Measurements from ENCODE around the gene SASH1. TPM values are rescaled to one million over a fixed set of nuclear protein-coding genes. Genes with fewer than 3 reads are reported as not detected.

SASH1 gene
- total RNA-seq, 1 experiment from 2014 or later = 42.0 TPM

- no TSS peak for BruUV-seq (replicated peaks)
Observed at GRCh38 chr6:148599967-148600426, 257.4 kb downstream of the SASH1 start.

More at GRCh38 chr6:148599967-148600426, 257.4 kb downstream of the SASH1 start:
- CTCF ChIA-PET = no interaction called here
- Histone ChIP-seq H3K4me1 (no peaks in the 10 kb centered on the region), H3K9me3 (no peaks in the 10 kb centered on the region), H3K36me3 (ENCODE audit: control insufficient read depth, insufficient read depth, low read length) (no peaks in the 10 kb centered on the region), H3K27me3 (replicated peaks; ENCODE audit: control insufficient read depth, insufficient read depth, low read length) (no peaks in the 10 kb centered on the region; the same call in 1 of the 2 replicates), H3K4me3 (ENCODE audit: low read depth, low read length) (no peak overlapping the region)
- TF ChIP-seq CTCF (IDR thresholded peaks at IDR 0.05; ENCODE audit: insufficient read depth in 1 of 2, low read depth in 1 of 2, low read length in 1 of 2, severe bottlenecking in 1 of 2, unreplicated experiment in 1 of 2) = no peak
- Mint-ChIP-seq H3K27me3 (ENCODE audit: insufficient read depth, unreplicated experiment) (peaks cover 8% of the 10 kb centered on the region), H3K4me1 (ENCODE audit: low read depth, unreplicated experiment) (no peaks in the 10 kb centered on the region), H3K27ac (ENCODE audit: unreplicated experiment) (no peak overlapping the region), H3K4me3 (ENCODE audit: unreplicated experiment) (no peak overlapping the region), H3K36me3 (ENCODE audit: insufficient read depth, unreplicated experiment) (no peaks in the 10 kb centered on the region), H3K9me3 (ENCODE audit: unreplicated experiment) (no peaks in the 10 kb centered on the region)
- intact Hi-C loops (cut with micrococcal nuclease; ENCODE audit: unreplicated experiment) = no loop called here
- no peak for DNase-seq
- POLR2A ChIA-PET = no interaction called here
